Thymus (tissue), 11 donors: ENCODE data around the gene BRD3. TPM values are rescaled to one million over a fixed set of nuclear protein-coding genes. Genes with fewer than 3 reads are reported as not detected.

Experiments
- DNase-seq, 9 donors: peaks; one replicate each; pipeline ENCODE4 v3.0.0-alpha.2; 2013; ENCODE audit warnings: low spot score in 9 of 9, low read depth in 6 of 9, missing footprints in 1 of 9
- H3K27ac ChIP-seq, 2 donors: one replicate each; pipeline ENCODE4 v1.5.1; 2013; ENCODE audit warnings: control low read depth in 1 of 2, low read depth in 1 of 2, low read length in 1 of 2, mild to moderate bottlenecking in 1 of 2, moderate library complexity in 1 of 2
- H3K27me3 ChIP-seq, 2 donors: one replicate each; pipeline ENCODE4 v1.5.1; 2013; ENCODE audit warnings: low read length in 1 of 2; ENCODE audit not compliant: control insufficient read depth in 2 of 2, insufficient read depth in 1 of 2
- H3K36me3 ChIP-seq, 2 donors: one replicate each; pipeline ENCODE4 v1.5.1; 2013; ENCODE audit warnings: low read length in 1 of 2, mild to moderate bottlenecking in 1 of 2, moderate library complexity in 1 of 2; ENCODE audit not compliant: control insufficient read depth in 2 of 2, insufficient read depth in 2 of 2
- H3K4me1 ChIP-seq, 2 donors: one replicate each; pipeline ENCODE4 v1.5.1; 2013; ENCODE audit warnings: low read length in 2 of 2; ENCODE audit not compliant: control insufficient read depth in 2 of 2, insufficient read depth in 2 of 2
- H3K4me3 ChIP-seq, 2 donors: one replicate each; pipeline ENCODE4 v1.5.1; 2013; ENCODE audit warnings: low read length in 2 of 2, control low read depth in 1 of 2, mild to moderate bottlenecking in 1 of 2
- H3K9me3 ChIP-seq, 2 donors: one replicate each; pipeline ENCODE4 v1.5.1; 2013; ENCODE audit warnings: low read length in 1 of 2, mild to moderate bottlenecking in 1 of 2; ENCODE audit not compliant: control insufficient read depth in 2 of 2, insufficient read depth in 1 of 2
- WGBS: extraction: QIAGEN DNeasy Blood & Tissue Kit; methylation state at CpG from one replicate; pipeline ENCODE4 v1.1.7; 2013; 5-methylcytosine and 5-hydroxymethylcytosine counted together
- polyA plus RNA-seq: library from polyadenylated mRNA; stranded (reverse); fragments of 200-250 nt; gene quantifications from one replicate; pipeline ENCODE4 v1.2.3, GENCODE V29; 2013
- total RNA-seq: library from RNA; stranded (reverse); fragments of 120-200 nt; gene quantifications from one replicate; pipeline ENCODE4 v1.2.4, GENCODE V29; 2013
- donor health status: healthy.

Gene BRD3
- total and polyA plus RNA-seq, 2 donors = 6.4 to 14.5 TPM

- Histone ChIP-seq H3K4me3 (peak overlapping the region; percentile 27 to 87), H3K36me3 (peaks cover 0 to 5% of the 10 kb centered on the region in 2 donors), H3K4me1 (peaks cover 4 to 12% of the 10 kb centered on the region in 2 donors), H3K27me3 (no peaks in the 10 kb centered on the region), H3K9me3 (no peaks in the 10 kb centered on the region), H3K27ac (peak overlapping the region in 1 of 2 donors; percentile 14)
- 87% methylated on average over 4 of the region's 4 CpGs for whole genome bisulfite sequencing
- no peak for DNase-seq
These were observed 43.5 kb downstream of the BRD3 start for GRCh38 chr9:134024214-134024792.

- no peak overlapping the region for H3K27ac ChIP-seq
- DNase-seq = no peak
- 93% methylated on average over 2 of the region's 2 CpGs for WGBS
- H3K4me1 ChIP-seq = no peaks in the 10 kb centered on the region
- peaks cover 6 to 27% of the 10 kb centered on the region in 2 donors for H3K9me3 ChIP-seq
- H3K36me3 ChIP-seq = no peaks in the 10 kb centered on the region
- no peak overlapping the region for H3K4me3 ChIP-seq
- no peaks in the 10 kb centered on the region for H3K27me3 ChIP-seq
These were observed 52.9 kb downstream of the BRD3 start for GRCh38 chr9:134014946-134015345.

- Histone ChIP-seq H3K4me1 (no peaks in the 10 kb centered on the region), H3K4me3 (no peak overlapping the region), H3K27ac (no peak overlapping the region), H3K36me3 (no peaks in the 10 kb centered on the region), H3K9me3 (peaks cover 6 to 27% of the 10 kb centered on the region in 2 donors), H3K27me3 (no peaks in the 10 kb centered on the region)
- no peak for DNase-seq
- 96% methylated on average over 6 of the region's 6 CpGs for WGBS
These were observed 56.4 kb downstream of the BRD3 start for GRCh38 chr9:134011401-134011800.

GRCh38 chr9:134010310-134011173, 57.3 kb downstream of the BRD3 start:
- Histone ChIP-seq H3K9me3 (peaks cover 6 to 27% of the 10 kb centered on the region in 2 donors), H3K27ac (no peak overlapping the region), H3K36me3 (no peaks in the 10 kb centered on the region), H3K4me3 (no peak overlapping the region), H3K4me1 (no peaks in the 10 kb centered on the region), H3K27me3 (no peaks in the 10 kb centered on the region)
- 64% methylated on average over 20 of the region's 20 CpGs for WGBS
- no peak for DNase-seq

- no peak for DNase-seq
- Histone ChIP-seq H3K9me3 (peaks cover 4 to 17% of the 10 kb centered on the region in 2 donors), H3K36me3 (no peaks in the 10 kb centered on the region), H3K4me3 (no peak overlapping the region), H3K4me1 (no peaks in the 10 kb centered on the region), H3K27me3 (no peaks in the 10 kb centered on the region), H3K27ac (no peak overlapping the region)
- WGBS = 88% methylated on average over 9 of the region's 9 CpGs
These were observed 60.3 kb downstream of the BRD3 start for GRCh38 chr9:134007571-134007970.

GRCh38 chr9:134007150-134007549, 60.7 kb downstream of the BRD3 start:
- no peaks in the 10 kb centered on the region for H3K27me3 ChIP-seq
- no peak for DNase-seq
- H3K9me3 ChIP-seq = peaks cover 2 to 17% of the 10 kb centered on the region in 2 donors
- WGBS = 68% methylated on average over 6 of the region's 6 CpGs
- no peaks in the 10 kb centered on the region for H3K36me3 ChIP-seq
- H3K4me1 ChIP-seq = no peaks in the 10 kb centered on the region
- no peak overlapping the region for H3K4me3 ChIP-seq
- no peak overlapping the region for H3K27ac ChIP-seq

GRCh38 chr9:134005381-134005780, 62.4 kb downstream of the BRD3 start:
- H3K36me3 ChIP-seq = no peaks in the 10 kb centered on the region
- WGBS = 95% methylated on average over 8 of the region's 8 CpGs
- H3K9me3 ChIP-seq = peaks cover 0 to 2% of the 10 kb centered on the region in 2 donors
- no peak overlapping the region for H3K27ac ChIP-seq
- DNase-seq = no peak
- no peak overlapping the region for H3K4me3 ChIP-seq
- H3K27me3 ChIP-seq = no peaks in the 10 kb centered on the region
- no peaks in the 10 kb centered on the region for H3K4me1 ChIP-seq

- Histone ChIP-seq H3K4me1 (no peaks in the 10 kb centered on the region), H3K27ac (no peak overlapping the region), H3K36me3 (no peaks in the 10 kb centered on the region), H3K27me3 (no peaks in the 10 kb centered on the region), H3K4me3 (no peak overlapping the region), H3K9me3 (no peaks in the 10 kb centered on the region)
- 92% methylated on average over 14 of the region's 14 CpGs for WGBS
- no peak for DNase-seq
These were observed 62.9 kb downstream of the BRD3 start for GRCh38 chr9:134004881-134005280.

GRCh38 chr9:134004131-134004873, 63.5 kb downstream of the BRD3 start:
- no peak overlapping the region for H3K4me3 ChIP-seq
- H3K4me1 ChIP-seq = no peaks in the 10 kb centered on the region
- H3K27me3 ChIP-seq = no peaks in the 10 kb centered on the region
- H3K9me3 ChIP-seq = no peaks in the 10 kb centered on the region
- no peak for DNase-seq
- no peak overlapping the region for H3K27ac ChIP-seq
- 83% methylated on average over 20 of the region's 20 CpGs for WGBS
- no peaks in the 10 kb centered on the region for H3K36me3 ChIP-seq
